ENCODE measurements around the gene THNSL1. TPM values are rescaled to one million over a fixed set of nuclear protein-coding genes. Genes with fewer than 3 reads are reported as not detected.

The THNSL1 gene
- total and polyA plus RNA-seq, 9 of the 15 experiments (the other 6 are each of a cell fraction or from before 2014, with no cell fraction given), result 4.5 to 8.6 (median 6.3) TPM

- TF ChIP-seq CHD7 (IDR thresholded peaks at IDR 0.05; ENCODE audit: low read depth, low read length) (no peak), DPF2 (IDR thresholded peaks at IDR 0.05) (peak; percentile 42; the same call in 1 of the 2 replicates), SMARCA4 (IDR thresholded peaks at IDR 0.05) (peak; percentile 52; the same call in 1 of the 2 replicates), PRDM10 (IDR thresholded peaks at IDR 0.05; ENCODE audit: partially characterized antibody) (peak; percentile 40), ZKSCAN8 (CRISPR knock-in tag; IDR thresholded peaks at IDR 0.05) (peak; percentile 45; the same call in 1 of the 2 replicates), NCOR1 (IDR thresholded peaks at IDR 0.05) (peak; percentile 34; the same call in 1 of the 2 replicates), TCF3 (CRISPR knock-in tag; IDR thresholded peaks at IDR 0.05) (peak; percentile 88), SUPT5H (IDR thresholded peaks at IDR 0.05) (no peak), ZNF668 (CRISPR knock-in tag; IDR thresholded peaks at IDR 0.05) (no peak), MCM7 (IDR thresholded peaks at IDR 0.05) (no peak)
These were observed 23.1 kb downstream of the THNSL1 start (continued) for GRCh38 chr10:25039531-25039930.
